Hepatocyte (in vitro differentiated cells): ENCODE measurements around the gene RAP2C. TPM values are rescaled to one million over a fixed set of nuclear protein-coding genes. Genes with fewer than 3 reads are reported as not detected.
"Not testable (repeated sequence)": the region's sequence is repeated elsewhere in the genome, so short reads cannot be mapped to it uniquely, and the experiment has no call there.

Experiments used
- DNase-seq: peaks from one replicate; pipeline ENCODE4 v3.0.0-alpha.2; 2016; ENCODE audit warnings: low spot score
- H2AFZ ChIP-seq: fragments of 200-600 bp; sonication (generic); 2 replicates; pipeline ENCODE4 v1.6.0; 2016; ENCODE audit warnings: antibody characterized with exemption, mild to moderate bottlenecking
- H3K27ac ChIP-seq: fragments of 200-600 bp; sonication (generic); 2 replicates; pipeline ENCODE4 v1.5.1; 2016; ENCODE audit warnings: mild to moderate bottlenecking
- H3K27me3 ChIP-seq: fragments of 200-600 bp; sonication (generic); 2 replicates; pipeline ENCODE4 v1.6.1; 2016
- H3K36me3 ChIP-seq: fragments of 200-600 bp; sonication (generic); replicated peaks from 2 replicates; pipeline ENCODE4 v1.5.1; 2016; ENCODE audit warnings: low read depth; ENCODE audit not compliant: insufficient read depth
- H3K4me1 ChIP-seq: fragments of 200-600 bp; sonication (generic); 2 replicates; pipeline ENCODE4 v1.5.1; 2016; ENCODE audit warnings: mild to moderate bottlenecking, moderate library complexity; ENCODE audit not compliant: insufficient read depth
- H3K4me2 ChIP-seq: fragments of 200-600 bp; sonication (generic); 2 replicates; pipeline ENCODE4 v1.6.0; 2016
- H3K4me3 ChIP-seq: fragments of 200-600 bp; sonication (generic); 2 replicates; pipeline ENCODE4 v1.5.1; 2016; ENCODE audit warnings: mild to moderate bottlenecking
- H3K79me2 ChIP-seq: fragments of 200-600 bp; sonication (generic); 2 replicates; pipeline ENCODE4 v1.6.0; 2017; ENCODE audit warnings: mild to moderate bottlenecking
- H3K9me2 ChIP-seq: fragments of 200-600 bp; sonication (generic); replicated peaks from 2 replicates; pipeline ENCODE4 v1.6.0; 2017; ENCODE audit warnings: mild to moderate bottlenecking; ENCODE audit not compliant: insufficient read depth
- H3K9me3 ChIP-seq: fragments of 200-600 bp; sonication (generic); 2 replicates; pipeline ENCODE4 v1.5.1; 2016; ENCODE audit warnings: low read depth, mild to moderate bottlenecking
- H4K20me1 ChIP-seq: fragments of 200-600 bp; sonication (generic); 2 replicates; pipeline ENCODE4 v1.6.0; 2016; ENCODE audit warnings: mild to moderate bottlenecking; ENCODE audit not compliant: insufficient read depth, poor library complexity, severe bottlenecking
- EZH2 ChIP-seq: fragments of 200-600 bp; sonication (generic); IDR thresholded peaks from 2 replicates; pipeline ENCODE4 v1.6.1; 2016; ENCODE audit warnings: antibody characterized with exemption, mild to moderate bottlenecking, borderline replicate concordance
- EZH2phosphoT487 ChIP-seq: fragments of 200-600 bp; sonication (generic); IDR thresholded peaks from one replicate; pipeline ENCODE4 v1.6.1; 2018; ENCODE audit warnings: antibody characterized with exemption, mild to moderate bottlenecking, low read depth, moderate library complexity; ENCODE audit not compliant: unreplicated experiment, severe bottlenecking
- WGBS: methylation state at CpG from one replicate; pipeline ENCODE4 v1.1.6; 2016; ENCODE audit warnings: low lambda C conversion rate; ENCODE audit errors: missing lambda C conversion rate; 5-methylcytosine and 5-hydroxymethylcytosine counted together
- polyA plus RNA-seq: library from polyadenylated mRNA; unstranded; fragments of >200 nt; fragmentation: Nextera tagmentation; extraction: Ambion mirVana; gene quantifications from 2 replicates; pipeline ENCODE4 v1.2.1, GENCODE V29; 2016
- total RNA-seq: library from RNA; depleted of rRNA; stranded (reverse); fragments of >200 nt; gene quantifications from 2 replicates; pipeline ENCODE4 v1.2.3, GENCODE V29; 2014
- TF ChIP-seq, protein P1 (sequence below): fragments of 200-600 bp; sonication (generic); IDR thresholded peaks from 2 replicates; pipeline ENCODE4 v1.5.1; 2016; ENCODE audit warnings: antibody characterized with exemption, mild to moderate bottlenecking; ENCODE audit not compliant: poor library complexity

Gene RAP2C
- total and polyA plus RNA-seq, 2 experiments from 2014 or later = 32.2 to 57.4 TPM

DNA sequence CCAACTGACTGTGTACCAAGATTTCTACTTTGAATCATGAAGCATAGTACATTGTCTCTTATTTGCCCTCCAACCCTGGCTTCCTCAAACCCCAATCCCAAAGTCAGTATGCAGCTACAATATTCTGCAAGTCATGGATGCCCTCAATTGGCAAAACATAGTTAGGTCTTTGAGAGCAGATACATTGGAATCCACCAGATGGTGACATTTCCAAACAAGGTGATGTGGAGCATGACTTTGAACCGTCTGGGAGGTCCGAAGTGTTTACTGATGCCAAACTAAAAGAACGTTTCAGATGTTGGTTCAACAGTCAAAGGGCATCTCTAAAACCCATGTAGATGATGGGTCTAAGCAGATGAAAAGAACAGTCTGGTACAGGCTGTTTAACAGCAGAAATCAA is 47.8 kb downstream of the RAP2C start:
- Histone ChIP-seq H3K4me1 (no peaks in the 10 kb centered on the region), H3K9me2 (no peaks in the 10 kb centered on the region), H3K27ac (no peak overlapping the region), H4K20me1 (no peaks in the 10 kb centered on the region), H3K4me3 (no peak overlapping the region), H3K4me2 (no peak overlapping the region), H3K9me3 (no peaks in the 10 kb centered on the region), H3K27me3 (no peaks in the 10 kb centered on the region), H3K36me3 (no peaks in the 10 kb centered on the region), H2AFZ (no peak overlapping the region), H3K79me2 (no peaks in the 10 kb centered on the region)
- 64% methylated on average over 3 of the region's 3 CpGs for WGBS
- DNase-seq = no peak
- TF ChIP-seq EZH2 = no peak
- TF ChIP-seq, protein P1, sequence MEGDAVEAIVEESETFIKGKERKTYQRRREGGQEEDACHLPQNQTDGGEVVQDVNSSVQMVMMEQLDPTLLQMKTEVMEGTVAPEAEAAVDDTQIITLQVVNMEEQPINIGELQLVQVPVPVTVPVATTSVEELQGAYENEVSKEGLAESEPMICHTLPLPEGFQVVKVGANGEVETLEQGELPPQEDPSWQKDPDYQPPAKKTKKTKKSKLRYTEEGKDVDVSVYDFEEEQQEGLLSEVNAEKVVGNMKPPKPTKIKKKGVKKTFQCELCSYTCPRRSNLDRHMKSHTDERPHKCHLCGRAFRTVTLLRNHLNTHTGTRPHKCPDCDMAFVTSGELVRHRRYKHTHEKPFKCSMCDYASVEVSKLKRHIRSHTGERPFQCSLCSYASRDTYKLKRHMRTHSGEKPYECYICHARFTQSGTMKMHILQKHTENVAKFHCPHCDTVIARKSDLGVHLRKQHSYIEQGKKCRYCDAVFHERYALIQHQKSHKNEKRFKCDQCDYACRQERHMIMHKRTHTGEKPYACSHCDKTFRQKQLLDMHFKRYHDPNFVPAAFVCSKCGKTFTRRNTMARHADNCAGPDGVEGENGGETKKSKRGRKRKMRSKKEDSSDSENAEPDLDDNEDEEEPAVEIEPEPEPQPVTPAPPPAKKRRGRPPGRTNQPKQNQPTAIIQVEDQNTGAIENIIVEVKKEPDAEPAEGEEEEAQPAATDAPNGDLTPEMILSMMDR = no peak
- TF ChIP-seq EZH2phosphoT487 = no peak

DNA sequence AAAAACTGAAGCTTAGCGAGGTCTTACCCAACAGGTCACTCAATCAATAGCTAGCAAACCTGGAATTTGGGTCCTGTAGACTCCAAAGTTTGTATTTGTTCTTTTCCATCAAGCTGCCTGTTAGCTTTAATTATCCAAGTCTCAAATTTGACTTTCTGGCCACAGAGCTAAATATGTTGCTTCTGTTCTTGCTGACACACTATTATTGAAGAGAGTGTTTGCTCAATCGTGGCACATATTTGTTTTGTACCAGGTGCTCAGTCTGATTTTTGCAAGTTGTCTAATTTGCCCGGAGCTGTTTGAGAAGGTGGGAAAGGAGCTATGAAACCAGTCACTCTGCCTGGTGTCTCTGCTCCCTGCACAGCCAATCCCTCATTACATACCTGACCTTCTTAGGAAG is 49.7 kb downstream of the RAP2C start:
- Histone ChIP-seq H3K4me3 (no peak overlapping the region), H3K9me2 (no peaks in the 10 kb centered on the region), H3K4me1 (no peaks in the 10 kb centered on the region), H3K9me3 (no peaks in the 10 kb centered on the region), H3K36me3 (no peaks in the 10 kb centered on the region), H3K27me3 (no peaks in the 10 kb centered on the region), H4K20me1 (no peaks in the 10 kb centered on the region), H3K27ac (no peak overlapping the region), H3K79me2 (no peaks in the 10 kb centered on the region), H3K4me2 (no peak overlapping the region), H2AFZ (no peak overlapping the region)
- WGBS = 46% methylated on average over 3 of the region's 3 CpGs
- TF ChIP-seq, protein P1 = no peak
- TF ChIP-seq EZH2 (no peak), EZH2phosphoT487 (no peak)
- no peak for DNase-seq

DNA sequence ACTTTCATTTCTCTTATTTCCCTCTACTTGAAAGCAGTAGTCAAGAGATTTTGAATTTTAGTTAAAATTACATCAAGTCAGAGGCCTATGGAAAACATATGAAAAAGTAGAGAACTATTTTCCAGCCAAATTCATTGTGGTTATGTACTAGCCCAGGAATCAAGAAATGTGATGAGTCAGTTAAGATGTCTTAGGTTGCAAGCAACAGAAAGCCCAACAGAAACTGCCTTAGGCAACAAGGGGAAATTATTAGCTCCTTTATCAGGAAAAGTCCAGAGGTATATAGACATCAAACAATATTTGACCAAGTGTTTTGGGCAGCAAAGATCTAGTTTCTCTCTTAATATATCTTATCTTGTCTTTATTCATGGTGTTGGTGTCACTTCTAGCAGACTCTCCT is 53.6 kb downstream of the RAP2C start:
- Histone ChIP-seq H2AFZ (no peak overlapping the region), H3K9me2 (no peaks in the 10 kb centered on the region), H3K4me3 (no peak overlapping the region), H3K27me3 (no peaks in the 10 kb centered on the region), H3K36me3 (no peaks in the 10 kb centered on the region), H3K79me2 (no peaks in the 10 kb centered on the region), H3K27ac (no peak overlapping the region), H3K4me1 (no peaks in the 10 kb centered on the region), H3K9me3 (no peaks in the 10 kb centered on the region), H3K4me2 (no peak overlapping the region), H4K20me1 (no peaks in the 10 kb centered on the region)
- TF ChIP-seq EZH2phosphoT487 (no peak), EZH2 (no peak)
- TF ChIP-seq, protein P1 = no peak
- no peak for DNase-seq

DNA sequence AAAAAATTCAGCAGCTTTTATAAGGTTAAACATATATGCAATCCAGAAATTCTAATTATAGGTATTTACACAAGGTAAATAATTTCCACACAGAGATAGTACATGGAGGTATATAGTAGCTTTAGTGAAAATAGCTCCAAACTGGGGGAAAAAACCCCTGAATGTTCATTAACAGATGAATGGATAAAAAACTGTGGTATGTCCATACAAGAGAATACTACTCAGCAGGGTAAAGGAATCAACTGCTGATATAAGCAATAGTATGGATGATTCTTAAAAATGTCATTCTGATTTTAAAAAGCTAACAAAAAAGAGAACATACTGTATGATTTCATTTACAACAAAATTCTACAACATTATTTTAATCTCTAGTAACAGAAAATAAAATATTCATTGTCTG is 54.2 kb downstream of the RAP2C start:
- no peak overlapping the region for H3K27ac ChIP-seq
- no peaks in the 10 kb centered on the region for H4K20me1 ChIP-seq
- no peaks in the 10 kb centered on the region for H3K79me2 ChIP-seq
- DNase-seq = no peak
- H3K9me3 ChIP-seq = no peaks in the 10 kb centered on the region
- H3K27me3 ChIP-seq = no peaks in the 10 kb centered on the region
- no peak overlapping the region for H3K4me2 ChIP-seq
- H3K4me1 ChIP-seq = no peaks in the 10 kb centered on the region
- TF ChIP-seq, protein P1 = no peak
- TF ChIP-seq EZH2phosphoT487 (no peak), EZH2 (no peak)
- H3K36me3 ChIP-seq = no peaks in the 10 kb centered on the region
- H3K4me3 ChIP-seq = no peak overlapping the region
- no peaks in the 10 kb centered on the region for H3K9me2 ChIP-seq
- no peak overlapping the region for H2AFZ ChIP-seq

DNA sequence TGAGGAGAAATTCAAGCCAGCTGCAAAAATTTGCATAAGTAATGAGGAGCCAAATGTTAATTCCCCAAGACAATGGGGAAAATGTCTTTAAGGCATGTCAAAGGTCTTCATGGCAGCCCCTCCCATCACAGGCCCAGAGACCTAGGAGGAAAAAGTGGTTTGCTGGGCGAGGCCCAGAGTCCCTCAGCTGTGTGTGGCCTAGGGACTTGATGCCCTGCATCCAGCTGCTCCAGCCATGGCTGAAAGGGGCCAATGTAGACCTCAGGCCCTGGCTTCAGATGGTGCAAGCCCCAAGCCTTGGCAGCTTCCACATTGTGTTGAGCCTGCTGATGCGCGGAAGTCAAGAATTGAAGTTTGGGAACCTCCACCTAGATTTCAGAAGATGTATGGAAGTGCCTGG is 56.2 kb downstream of the RAP2C start:
- H3K9me2 ChIP-seq, H3K4me2 ChIP-seq, H3K27ac ChIP-seq, H3K9me3 ChIP-seq, H3K4me1 ChIP-seq, H3K36me3 ChIP-seq, H3K4me3 ChIP-seq, H4K20me1 ChIP-seq, DNase-seq, H3K79me2 ChIP-seq, H3K27me3 ChIP-seq, H2AFZ ChIP-seq: not testable (repeated sequence)
- 73% methylated on average over 3 of the region's 3 CpGs for WGBS
